Activated T-helper 2 cell treated with anti-CD3 and anti-CD28 coated beads, Interferon-gamma antibody, Interleukin-2, Interleukin-4, amounts not matched to agents 10 μg/mL and 5 μg/mL and 100 μg/mL, durations not matched to agents 14 hours and 24 hours and 36 hours (primary cell): ENCODE data around the gene COA5. TPM values are rescaled to one million over a fixed set of nuclear protein-coding genes. Genes with fewer than 3 reads are reported as not detected.

ENCODE experiments used
- DNase-seq: peaks from one replicate; pipeline ENCODE4 v3.0.0; 2021; ENCODE audit warnings: low spot score
- H3K27ac Mint-ChIP-seq: one replicate; pipeline ENCODE4 v1.8.0; 2021; ENCODE audit warnings: mixed read lengths
- H3K27me3 Mint-ChIP-seq: one replicate; pipeline ENCODE4 v1.8.0; 2021; ENCODE audit warnings: low read depth, mixed read lengths
- H3K36me3 Mint-ChIP-seq: one replicate; pipeline ENCODE4 v1.8.0; 2021; ENCODE audit warnings: low read depth, mixed read lengths
- H3K4me1 Mint-ChIP-seq: one replicate; pipeline ENCODE4 v1.8.0; 2021; ENCODE audit warnings: low read depth, mixed read lengths
- H3K4me3 Mint-ChIP-seq: one replicate; pipeline ENCODE4 v1.8.0; 2021; ENCODE audit warnings: low read depth, mild to moderate bottlenecking, moderate library complexity, mixed read lengths
- H3K9me3 Mint-ChIP-seq: one replicate; pipeline ENCODE4 v1.8.0; 2021; ENCODE audit warnings: mixed read lengths
- intact Hi-C: fragments of 100-400 bp; cut with micrococcal nuclease; formaldehyde crosslinking; loops from one replicate; pipeline ENCODE4 v1.15.1; 2023
- total RNA-seq: library from RNA; stranded (reverse); gene quantifications from 2 replicates; pipeline ENCODE4 v1.2.3, GENCODE V29; 2022

COA5 gene
- total RNA-seq, 1 donor from 2014 or later: 23.9 TPM

- intact Hi-C loops: loop anchor here (5.0 to 10.0 kb wide), 3 partner anchors 67 to 520 kb away; partner anchors contain the start of genes LIPT1 and TSGA10
- H3K4me1 Mint-ChIP-seq: peaks cover 45% of the 10 kb centered on the region
- H3K4me3 Mint-ChIP-seq: peak overlapping the region; percentile 63
- H3K9me3 Mint-ChIP-seq: no peaks in the 10 kb centered on the region
- H3K27me3 Mint-ChIP-seq: no peaks in the 10 kb centered on the region
- peak overlapping the region; percentile 91 for H3K27ac Mint-ChIP-seq
- DNase-seq: peak; percentile 42
- H3K36me3 Mint-ChIP-seq: peaks cover 66% of the 10 kb centered on the region
Observed at GRCh38 chr2:98634406-98635092, 26.2 kb upstream of the COA5 start.

- intact Hi-C loops: loop anchor here (10.0 kb wide), 1 partner anchor 522 kb away; the partner anchor contains the start of genes LIPT1 and TSGA10
- Mint-ChIP-seq H3K4me3 (no peak overlapping the region), H3K27me3 (no peaks in the 10 kb centered on the region), H3K4me1 (peaks cover 34% of the 10 kb centered on the region), H3K27ac (no peak overlapping the region), H3K9me3 (no peaks in the 10 kb centered on the region), H3K36me3 (peaks cover 68% of the 10 kb centered on the region)
- no peak for DNase-seq
Observed at GRCh38 chr2:98632351-98632750, 24.0 kb upstream of the COA5 start.

GRCh38 chr2:98623657-98624056 is 15.3 kb upstream of the COA5 start:
- H3K27me3 Mint-ChIP-seq: no peaks in the 10 kb centered on the region
- H3K4me3 Mint-ChIP-seq: no peak overlapping the region
- H3K27ac Mint-ChIP-seq: peak overlapping the region; percentile 9
- DNase-seq: no peak
- intact Hi-C loops: no loop called here
- peaks cover 44% of the 10 kb centered on the region for H3K4me1 Mint-ChIP-seq
- peaks cover 57% of the 10 kb centered on the region for H3K36me3 Mint-ChIP-seq
- no peaks in the 10 kb centered on the region for H3K9me3 Mint-ChIP-seq

GRCh38 chr2:98617149-98617548 is 8.8 kb upstream of the COA5 start:
- intact Hi-C loops: no loop called here
- Mint-ChIP-seq H3K36me3 (peaks cover 76% of the 10 kb centered on the region), H3K4me1 (peaks cover 50% of the 10 kb centered on the region)

GRCh38 chr2:98615481-98615880 is 7.2 kb upstream of the COA5 start:
- DNase-seq: no peak
- Mint-ChIP-seq H3K27ac (peak overlapping the region; percentile 1), H3K36me3 (peaks cover 78% of the 10 kb centered on the region), H3K9me3 (no peaks in the 10 kb centered on the region), H3K4me1 (peaks cover 50% of the 10 kb centered on the region), H3K4me3 (no peak overlapping the region), H3K27me3 (no peaks in the 10 kb centered on the region)
- intact Hi-C loops: no loop called here

More at GRCh38 chr2:98617149-98617548, 8.8 kb upstream of the COA5 start:
- Mint-ChIP-seq H3K4me3 (no peak overlapping the region), H3K27ac (peak overlapping the region; percentile 70), H3K9me3 (no peaks in the 10 kb centered on the region), H3K27me3 (no peaks in the 10 kb centered on the region)
- DNase-seq: no peak

GRCh38 chr2:98614024-98614739 is 5.9 kb upstream of the COA5 start:
- Mint-ChIP-seq H3K4me1 (peaks cover 52% of the 10 kb centered on the region), H3K9me3 (no peaks in the 10 kb centered on the region), H3K36me3 (peaks cover 81% of the 10 kb centered on the region), H3K27me3 (no peaks in the 10 kb centered on the region), H3K27ac (peak overlapping the region; percentile 5), H3K4me3 (no peak overlapping the region)
- DNase-seq: no peak
- intact Hi-C loops: loop anchor here (5.0 kb wide), 1 partner anchor 723 kb away; the partner anchor contains the start of genes EIF5B and TXNDC9

- peaks cover 60% of the 10 kb centered on the region for H3K4me1 Mint-ChIP-seq
- DNase-seq: no peak
- intact Hi-C loops: loop anchor here (1.0 to 5.0 kb wide), 3 partner anchors 28 to 142 kb away; no protein-coding TSS in a partner anchor
- no peaks in the 10 kb centered on the region for H3K27me3 Mint-ChIP-seq
- H3K9me3 Mint-ChIP-seq: no peaks in the 10 kb centered on the region
- peak overlapping the region; percentile 93 for H3K4me3 Mint-ChIP-seq
- peak overlapping the region; percentile 86 for H3K27ac Mint-ChIP-seq
- H3K36me3 Mint-ChIP-seq: peaks cover 58% of the 10 kb centered on the region
Observed at GRCh38 chr2:98608962-98609604, 771 bp upstream of the COA5 start.

- peaks cover 48% of the 10 kb centered on the region for H3K36me3 Mint-ChIP-seq
Observed at GRCh38 chr2:98607741-98608115, 584 bp downstream of the COA5 start.

GRCh38 chr2:98607104-98607503 is 1.2 kb downstream of the COA5 start:
- Mint-ChIP-seq H3K4me3 (peak overlapping the region; percentile 93), H3K4me1 (peaks cover 56% of the 10 kb centered on the region), H3K27ac (peak overlapping the region; percentile 86), H3K27me3 (no peaks in the 10 kb centered on the region), H3K36me3 (peaks cover 43% of the 10 kb centered on the region), H3K9me3 (no peaks in the 10 kb centered on the region)
- intact Hi-C loops: loop anchor here (5.0 kb wide), 2 partner anchors 50 to 140 kb away; no protein-coding TSS in a partner anchor
- no peak for DNase-seq

More at GRCh38 chr2:98607741-98608115, 584 bp downstream of the COA5 start:
- intact Hi-C loops: loop anchor here (1.0 to 5.0 kb wide), 3 partner anchors 30 to 140 kb away; no protein-coding TSS in a partner anchor
- no peaks in the 10 kb centered on the region for H3K27me3 Mint-ChIP-seq
- peaks cover 56% of the 10 kb centered on the region for H3K4me1 Mint-ChIP-seq
- H3K27ac Mint-ChIP-seq: peak overlapping the region; percentile 86
- no peak for DNase-seq
- no peaks in the 10 kb centered on the region for H3K9me3 Mint-ChIP-seq
- H3K4me3 Mint-ChIP-seq: peak overlapping the region; percentile 93

- intact Hi-C loops: loop anchor here (5.0 kb wide), 2 partner anchors 51 to 139 kb away; no protein-coding TSS in a partner anchor
- peaks cover 52% of the 10 kb centered on the region for H3K4me1 Mint-ChIP-seq
- DNase-seq: no peak
- H3K4me3 Mint-ChIP-seq: peak overlapping the region; percentile 93
- H3K27ac Mint-ChIP-seq: peak overlapping the region; percentile 86
- H3K9me3 Mint-ChIP-seq: no peaks in the 10 kb centered on the region
- no peaks in the 10 kb centered on the region for H3K27me3 Mint-ChIP-seq
- peaks cover 44% of the 10 kb centered on the region for H3K36me3 Mint-ChIP-seq
Observed at GRCh38 chr2:98606431-98606830, 1.9 kb downstream of the COA5 start.

- no peak for DNase-seq
- H3K27me3 Mint-ChIP-seq: no peaks in the 10 kb centered on the region
- no peak overlapping the region for H3K4me3 Mint-ChIP-seq
- peaks cover 39% of the 10 kb centered on the region for H3K4me1 Mint-ChIP-seq
- H3K36me3 Mint-ChIP-seq: peaks cover 43% of the 10 kb centered on the region
- H3K27ac Mint-ChIP-seq: no peak overlapping the region
- H3K9me3 Mint-ChIP-seq: no peaks in the 10 kb centered on the region
- intact Hi-C loops: loop anchor here (5.0 kb wide), 2 partner anchors 52 to 138 kb away; no protein-coding TSS in a partner anchor
Observed at GRCh38 chr2:98605076-98605475, 3.2 kb downstream of the COA5 start.

- H3K9me3 Mint-ChIP-seq: no peaks in the 10 kb centered on the region
- peaks cover 33% of the 10 kb centered on the region for H3K4me1 Mint-ChIP-seq
- no peak for DNase-seq
- H3K4me3 Mint-ChIP-seq: no peak overlapping the region
- H3K36me3 Mint-ChIP-seq: peaks cover 43% of the 10 kb centered on the region
- intact Hi-C loops: no loop called here
- no peaks in the 10 kb centered on the region for H3K27me3 Mint-ChIP-seq
- H3K27ac Mint-ChIP-seq: no peak overlapping the region
Observed at GRCh38 chr2:98604547-98604946, 3.8 kb downstream of the COA5 start.
